Glutamatergic neuron (in vitro differentiated cells): ENCODE results near the gene VSIG10L. TPM values are rescaled to one million over a fixed set of nuclear protein-coding genes. Genes with fewer than 3 reads are reported as not detected.

Experiments used
- DNase-seq: peaks from one replicate; pipeline ENCODE4 v3.0.0; 2022
- H3K27ac Mint-ChIP-seq: one replicate; pipeline ENCODE4 v1.8.0; 2020; ENCODE audit warnings: mild to moderate bottlenecking, mixed read lengths, inconsistent platforms; ENCODE audit not compliant: unreplicated experiment
- H3K27me3 Mint-ChIP-seq: one replicate; pipeline ENCODE4 v1.8.0; 2020; ENCODE audit warnings: mild to moderate bottlenecking, moderate library complexity, mixed read lengths, inconsistent platforms; ENCODE audit not compliant: unreplicated experiment
- H3K36me3 Mint-ChIP-seq: one replicate; pipeline ENCODE4 v1.8.0; 2020; ENCODE audit warnings: mild to moderate bottlenecking, mixed read lengths, inconsistent platforms; ENCODE audit not compliant: unreplicated experiment
- H3K4me1 Mint-ChIP-seq: one replicate; pipeline ENCODE4 v1.8.0; 2020; ENCODE audit warnings: mild to moderate bottlenecking, low read depth, mixed read lengths, inconsistent platforms; ENCODE audit not compliant: unreplicated experiment
- H3K4me3 Mint-ChIP-seq: one replicate; pipeline ENCODE4 v1.8.0; 2020; ENCODE audit warnings: mild to moderate bottlenecking, mixed read lengths, inconsistent platforms; ENCODE audit not compliant: unreplicated experiment
- H3K9me3 Mint-ChIP-seq: one replicate; pipeline ENCODE4 v1.8.0; 2020; ENCODE audit warnings: mild to moderate bottlenecking, moderate library complexity, mixed read lengths, inconsistent platforms; ENCODE audit not compliant: unreplicated experiment
- total RNA-seq: library from RNA; stranded (reverse); fragmentation: NEBNext Ultra II Directional; extraction: Animal tissue kit (Norgen Biotek cat#: 25700); gene quantifications from one replicate; pipeline ENCODE4 v1.2.1, GENCODE V29; 2021; ENCODE audit not compliant: unreplicated experiment
- TF ChIP-seq, protein P1 (sequence below): fragments of 200-600 bp; sonication (generic); IDR thresholded peaks from one replicate; pipeline ENCODE4 v1.5.0; 2021; ENCODE audit not compliant: partially characterized antibody, unreplicated experiment

VSIG10L gene
- total RNA-seq, 1 donor from 2014 or later = 3.5 TPM

DNA sequence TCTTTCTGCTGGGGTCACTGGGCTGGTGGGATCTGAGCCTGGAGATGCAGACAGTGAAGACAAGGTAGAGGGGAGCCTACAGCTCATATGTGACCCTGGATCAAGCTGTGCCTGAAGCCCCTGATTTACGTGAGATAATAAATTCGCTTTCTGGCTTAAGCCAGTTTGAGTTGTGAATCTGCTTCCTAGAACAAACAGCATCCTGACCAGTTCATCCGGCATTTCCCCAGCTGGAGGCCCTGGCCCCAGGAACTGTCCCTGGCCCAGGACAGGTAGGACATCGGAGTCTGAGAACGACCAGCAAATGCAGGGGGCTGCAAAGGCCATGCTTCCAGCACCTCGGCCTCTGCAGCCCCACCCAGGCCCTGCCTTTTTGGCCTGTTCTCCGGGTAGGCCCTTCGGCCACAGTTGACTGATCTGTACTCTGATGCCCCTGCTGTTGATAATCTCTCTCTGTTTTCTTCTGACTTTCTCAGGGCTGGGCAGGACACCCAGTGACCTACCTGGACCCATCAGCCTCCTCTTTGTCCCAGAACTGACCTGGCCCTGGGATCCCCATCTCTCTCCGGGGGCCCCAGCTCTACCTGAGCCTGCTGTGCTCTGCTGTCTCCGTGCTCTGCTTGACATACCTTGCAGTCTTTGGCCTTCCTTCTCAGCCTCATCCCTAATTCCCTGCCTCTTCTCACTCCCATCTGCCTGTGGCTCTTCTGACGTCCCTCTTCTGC lies 9.5 kb upstream of the VSIG10L start:
- no peak overlapping the region for H3K27ac Mint-ChIP-seq
- H3K27me3 Mint-ChIP-seq = peaks cover 3% of the 10 kb centered on the region
- TF ChIP-seq, protein P1, sequence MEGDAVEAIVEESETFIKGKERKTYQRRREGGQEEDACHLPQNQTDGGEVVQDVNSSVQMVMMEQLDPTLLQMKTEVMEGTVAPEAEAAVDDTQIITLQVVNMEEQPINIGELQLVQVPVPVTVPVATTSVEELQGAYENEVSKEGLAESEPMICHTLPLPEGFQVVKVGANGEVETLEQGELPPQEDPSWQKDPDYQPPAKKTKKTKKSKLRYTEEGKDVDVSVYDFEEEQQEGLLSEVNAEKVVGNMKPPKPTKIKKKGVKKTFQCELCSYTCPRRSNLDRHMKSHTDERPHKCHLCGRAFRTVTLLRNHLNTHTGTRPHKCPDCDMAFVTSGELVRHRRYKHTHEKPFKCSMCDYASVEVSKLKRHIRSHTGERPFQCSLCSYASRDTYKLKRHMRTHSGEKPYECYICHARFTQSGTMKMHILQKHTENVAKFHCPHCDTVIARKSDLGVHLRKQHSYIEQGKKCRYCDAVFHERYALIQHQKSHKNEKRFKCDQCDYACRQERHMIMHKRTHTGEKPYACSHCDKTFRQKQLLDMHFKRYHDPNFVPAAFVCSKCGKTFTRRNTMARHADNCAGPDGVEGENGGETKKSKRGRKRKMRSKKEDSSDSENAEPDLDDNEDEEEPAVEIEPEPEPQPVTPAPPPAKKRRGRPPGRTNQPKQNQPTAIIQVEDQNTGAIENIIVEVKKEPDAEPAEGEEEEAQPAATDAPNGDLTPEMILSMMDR = no peak
- peaks cover 5% of the 10 kb centered on the region for H3K4me1 Mint-ChIP-seq
- peaks cover 11% of the 10 kb centered on the region for H3K36me3 Mint-ChIP-seq
- peaks cover 15% of the 10 kb centered on the region for H3K9me3 Mint-ChIP-seq
- H3K4me3 Mint-ChIP-seq = peak overlapping the region; percentile 48
- no peak for DNase-seq

DNA sequence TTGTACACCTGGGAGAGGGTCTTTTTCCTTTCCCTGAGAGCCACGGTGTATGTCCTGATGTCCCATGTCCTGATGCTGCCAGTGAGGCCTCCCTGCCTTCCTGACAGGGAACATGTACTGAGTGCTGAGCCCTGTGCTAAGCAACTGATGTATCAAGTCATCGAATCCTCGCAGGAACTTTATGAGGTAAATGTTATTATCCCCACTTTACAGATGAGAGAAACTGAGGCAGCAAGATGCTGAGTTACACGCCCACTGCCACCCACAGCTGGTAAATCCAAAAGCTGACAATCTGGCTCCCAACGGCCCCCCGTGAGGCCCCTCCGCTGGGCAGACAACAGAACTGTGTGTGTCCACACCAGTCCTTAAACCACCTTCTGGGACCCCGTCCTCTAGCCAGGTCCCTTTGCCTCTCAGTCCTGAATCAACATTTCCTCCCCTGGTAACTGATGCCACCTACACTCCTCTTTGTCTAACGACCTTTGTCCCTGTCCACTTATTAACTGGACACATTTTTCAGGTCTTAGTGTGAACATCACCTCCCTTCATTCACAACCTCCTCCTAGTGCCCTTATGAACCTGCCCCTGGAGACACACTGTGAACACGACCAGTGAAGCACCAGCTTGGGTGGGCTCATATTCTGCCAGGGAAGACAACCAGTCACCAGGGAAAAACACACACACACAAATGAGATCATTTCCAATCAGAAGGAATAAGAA lies 5.4 kb upstream of the VSIG10L start:
- peaks cover 9% of the 10 kb centered on the region for H3K36me3 Mint-ChIP-seq
- TF ChIP-seq, protein P1 = no peak
- no peak overlapping the region for H3K27ac Mint-ChIP-seq
- no peak overlapping the region for H3K4me3 Mint-ChIP-seq
- peaks cover 4% of the 10 kb centered on the region for H3K27me3 Mint-ChIP-seq
- no peak for DNase-seq
- peaks cover 5% of the 10 kb centered on the region for H3K9me3 Mint-ChIP-seq
- no peaks in the 10 kb centered on the region for H3K4me1 Mint-ChIP-seq

DNA sequence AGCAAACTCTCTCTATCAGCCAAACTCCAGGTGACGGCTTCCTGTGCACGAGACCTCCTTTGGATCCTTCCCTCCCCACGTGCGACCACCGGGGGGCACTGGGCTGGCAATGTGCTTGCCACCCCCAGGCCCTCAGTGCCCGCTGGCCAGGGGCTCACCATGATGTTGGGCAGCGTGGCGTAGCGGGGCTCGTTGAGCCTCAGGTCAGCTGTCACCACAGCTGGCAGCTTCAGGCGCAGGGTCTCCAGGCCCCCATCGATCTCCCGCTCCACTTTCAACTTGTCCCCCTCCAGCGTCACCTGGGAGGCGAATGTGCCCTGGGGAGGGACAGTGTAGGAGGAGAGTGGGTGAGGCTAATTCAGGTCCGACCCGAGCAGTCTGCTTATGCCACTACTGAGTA lies 4.8 kb upstream of the VSIG10L start:
- TF ChIP-seq, protein P1 = no peak
- Mint-ChIP-seq H3K9me3 (peaks cover 2% of the 10 kb centered on the region), H3K4me3 (no peak overlapping the region), H3K27me3 (peaks cover 5% of the 10 kb centered on the region), H3K27ac (no peak overlapping the region), H3K36me3 (peaks cover 2% of the 10 kb centered on the region), H3K4me1 (no peaks in the 10 kb centered on the region)
- DNase-seq = no peak

DNA sequence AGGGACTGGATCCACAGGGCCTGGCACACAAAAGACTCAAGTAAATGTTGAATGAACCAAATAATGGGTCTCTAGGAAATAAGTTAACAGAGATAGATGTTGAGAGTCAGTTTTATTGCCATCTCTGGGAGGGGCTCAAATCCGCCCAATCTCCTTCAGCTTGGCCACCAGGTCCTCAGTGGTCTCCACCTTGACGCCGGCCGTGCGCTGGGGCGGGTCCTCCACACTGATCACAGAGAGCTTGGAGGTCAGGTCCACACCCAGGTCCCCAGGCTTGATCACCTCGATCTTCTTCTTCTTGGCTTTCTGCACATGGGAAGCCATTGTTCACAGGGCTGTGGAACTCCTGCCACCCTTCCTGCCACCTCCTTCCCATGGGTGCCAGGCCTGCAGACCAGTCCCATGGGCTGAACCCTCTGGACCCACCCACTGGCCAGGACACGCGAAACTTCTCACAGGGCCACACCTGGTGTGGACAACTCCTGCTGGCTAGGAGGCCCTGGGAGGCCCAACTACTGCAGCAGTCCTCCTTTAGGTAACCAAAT lies 3.2 kb upstream of the VSIG10L start:
- peaks cover 9% of the 10 kb centered on the region for H3K27me3 Mint-ChIP-seq
- no peak overlapping the region for H3K4me3 Mint-ChIP-seq
- no peak for DNase-seq
- no peaks in the 10 kb centered on the region for H3K36me3 Mint-ChIP-seq
- H3K27ac Mint-ChIP-seq = peak overlapping the region; percentile 11
- peaks cover 1% of the 10 kb centered on the region for H3K4me1 Mint-ChIP-seq
- H3K9me3 Mint-ChIP-seq = peaks cover 5% of the 10 kb centered on the region
- TF ChIP-seq, protein P1 = no peak
